Sigmoid colon (tissue), 7 donors: ENCODE data around the gene MYO19. TPM values are rescaled to one million over a fixed set of nuclear protein-coding genes. Genes with fewer than 3 reads are reported as not detected.

ENCODE experiments used
- DNase-seq: peaks from one replicate; pipeline ENCODE4 v3.0.0-alpha.2; 2019
- H3K27ac ChIP-seq, 4 donors: fragments of 200-600 bp; sonication (generic); one replicate each; pipeline ENCODE4 v1.5.1; 2016 to 2019; ENCODE audit warnings: mild to moderate bottlenecking in 1 of 4
- H3K27me3 ChIP-seq, 3 donors: fragments of 200-600 bp; sonication (generic); one replicate each; pipeline ENCODE4 v1.5.1; 2019; ENCODE audit warnings: mild to moderate bottlenecking in 1 of 3
- H3K36me3 ChIP-seq, 4 donors: fragments of 200-600 bp; sonication (generic); one replicate each; pipeline ENCODE4 v1.5.1; 2016 to 2019
- H3K4me1 ChIP-seq, 4 donors: fragments of 200-600 bp; sonication (generic); one replicate each; pipeline ENCODE4 v1.5.1; 2017 to 2019
- H3K4me3 ChIP-seq, 4 donors: fragments of 200-600 bp; sonication (generic); one replicate each; pipeline ENCODE4 v1.5.1; 2017 to 2019; ENCODE audit warnings: mild to moderate bottlenecking in 2 of 4, moderate library complexity in 1 of 4
- H3K9me3 ChIP-seq, 4 donors: fragments of 200-600 bp in 3 of 4; sonication (generic) in 3 of 4; one replicate each; pipeline versions ENCODE4 v1.5.1 to v1.6.1; 2013 to 2019
- EP300 ChIP-seq, 4 donors: sonication (generic); formaldehyde crosslinking; IDR thresholded peaks; one replicate each; pipeline ENCODE4 v1.6.1; 2017; ENCODE audit warnings: antibody characterized with exemption in 4 of 4
- POLR2A ChIP-seq, 2 donors: fragments of 450-650 bp; IDR thresholded peaks; one replicate each; pipeline ENCODE4 v1.6.1; 2016; ENCODE audit warnings: antibody characterized with exemption in 2 of 2, mild to moderate bottlenecking in 2 of 2, moderate library complexity in 2 of 2
- POLR2AphosphoS5 ChIP-seq, 4 donors: sonication (generic); formaldehyde crosslinking; IDR thresholded peaks; one replicate each; pipeline ENCODE4 v1.6.1; 2017; ENCODE audit warnings: antibody characterized with exemption in 4 of 4
- WGBS, 2 donors: extraction: QIAGEN DNeasy Blood & Tissue Kit; methylation state at CpG; one replicate each; pipeline ENCODE4 v1.1.7; 2013; 5-methylcytosine and 5-hydroxymethylcytosine counted together
- intact Hi-C: fragments of 100-400 bp; cut with DNase I; formaldehyde crosslinking; loops from one replicate; pipeline ENCODE4 v1.15.1; 2023
- polyA plus RNA-seq, 3 donors: library from polyadenylated mRNA; stranded (reverse); fragments of 200-250 nt; gene quantifications; one replicate each; pipeline ENCODE4 v1.2.3, GENCODE V29; 2013
- total RNA-seq, 4 donors: library from RNA; depleted of rRNA; stranded (reverse); fragments of >200 nt; gene quantifications; one replicate each; pipeline ENCODE4 v1.1.0, GENCODE V29; 2016
- TF ChIP-seq, protein P1 (sequence below), 4 experiments: fragments of 450-650 bp in 3 of 4; fragments of 200-600 bp in 1 of 4; IDR thresholded peaks; one replicate each; pipeline ENCODE4 v1.5.1; 2016 to 2019; ENCODE audit warnings: antibody characterized with exemption in 4 of 4, mild to moderate bottlenecking in 3 of 4, moderate library complexity in 2 of 4
- donor health status: healthy with polysubstance abuse.
- donor health status: Bipolar disorder and iron deficiency.
- donor health status: healthy.

MYO19 gene
- total and polyA plus RNA-seq, 7 donors = 19.2 to 67.2 (median 57.8) TPM

DNA sequence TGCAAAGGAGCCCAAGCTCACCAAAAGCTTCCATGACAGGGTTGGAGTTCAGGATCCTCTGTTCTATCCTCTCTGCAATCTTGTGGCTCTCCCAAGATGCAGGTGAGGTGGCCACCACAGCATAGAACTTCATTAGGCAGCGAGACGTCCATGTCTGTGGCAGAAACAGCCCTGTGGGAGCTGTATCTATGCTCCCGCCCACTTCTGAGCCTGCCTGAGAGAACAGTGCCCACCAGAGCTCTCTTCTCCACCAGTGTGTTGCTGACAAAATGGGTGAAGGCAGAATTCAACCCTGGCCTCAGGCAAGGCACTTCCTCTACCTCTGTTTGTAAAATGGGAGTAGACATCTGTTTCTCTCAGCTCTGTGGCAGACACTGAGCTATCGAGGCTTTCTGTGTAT is 18.8 kb downstream of the MYO19 start:
- WGBS, 2 donors = 88 to 89% methylated on average over 4 of the region's 4 CpGs
- TF ChIP-seq POLR2A (IDR thresholded peaks at IDR 0.05) (no peak), EP300 (IDR thresholded peaks at IDR 0.05) (no peak), POLR2AphosphoS5 (IDR thresholded peaks at IDR 0.05) (no peak)
- TF ChIP-seq, protein P1, sequence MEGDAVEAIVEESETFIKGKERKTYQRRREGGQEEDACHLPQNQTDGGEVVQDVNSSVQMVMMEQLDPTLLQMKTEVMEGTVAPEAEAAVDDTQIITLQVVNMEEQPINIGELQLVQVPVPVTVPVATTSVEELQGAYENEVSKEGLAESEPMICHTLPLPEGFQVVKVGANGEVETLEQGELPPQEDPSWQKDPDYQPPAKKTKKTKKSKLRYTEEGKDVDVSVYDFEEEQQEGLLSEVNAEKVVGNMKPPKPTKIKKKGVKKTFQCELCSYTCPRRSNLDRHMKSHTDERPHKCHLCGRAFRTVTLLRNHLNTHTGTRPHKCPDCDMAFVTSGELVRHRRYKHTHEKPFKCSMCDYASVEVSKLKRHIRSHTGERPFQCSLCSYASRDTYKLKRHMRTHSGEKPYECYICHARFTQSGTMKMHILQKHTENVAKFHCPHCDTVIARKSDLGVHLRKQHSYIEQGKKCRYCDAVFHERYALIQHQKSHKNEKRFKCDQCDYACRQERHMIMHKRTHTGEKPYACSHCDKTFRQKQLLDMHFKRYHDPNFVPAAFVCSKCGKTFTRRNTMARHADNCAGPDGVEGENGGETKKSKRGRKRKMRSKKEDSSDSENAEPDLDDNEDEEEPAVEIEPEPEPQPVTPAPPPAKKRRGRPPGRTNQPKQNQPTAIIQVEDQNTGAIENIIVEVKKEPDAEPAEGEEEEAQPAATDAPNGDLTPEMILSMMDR (IDR thresholded peaks at IDR 0.05) = no peak
- intact Hi-C loops = no loop called here

DNA sequence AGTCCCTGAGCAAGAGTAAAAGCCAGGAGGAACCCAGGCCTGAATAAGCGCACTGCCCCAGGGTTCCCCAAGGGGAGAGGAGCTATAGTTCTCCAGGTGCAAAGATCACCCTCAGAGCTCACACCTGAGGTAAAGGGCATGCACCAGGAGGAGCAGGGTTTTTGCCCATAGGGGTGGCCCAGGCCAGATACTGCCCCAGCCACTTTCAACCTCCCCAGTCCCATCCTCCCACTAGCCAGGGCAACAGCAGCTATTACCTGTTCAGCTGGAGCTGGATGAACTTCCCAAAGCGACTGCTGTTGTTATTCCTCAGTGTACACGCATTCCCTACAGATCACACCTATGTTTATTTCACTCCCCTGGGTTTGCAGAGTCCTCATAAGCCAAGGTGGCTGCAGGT is 19.8 kb downstream of the MYO19 start:
- DNase-seq = no peak
- Histone ChIP-seq H3K27me3 (no peaks in the 10 kb centered on the region), H3K9me3 (no peaks in the 10 kb centered on the region), H3K4me3 (no peak overlapping the region), H3K27ac (no peak overlapping the region), H3K36me3 (peaks cover 0 to 47% (median 4%) of the 10 kb centered on the region in 4 donors), H3K4me1 (no peaks in the 10 kb centered on the region)
- intact Hi-C loops = no loop called here
- 92 to 95% methylated on average over 3 of the region's 3 CpGs for WGBS, 2 donors
- TF ChIP-seq POLR2AphosphoS5 (IDR thresholded peaks at IDR 0.05) (no peak), POLR2A (IDR thresholded peaks at IDR 0.05) (no peak), EP300 (IDR thresholded peaks at IDR 0.05) (no peak)
- TF ChIP-seq, protein P1 (IDR thresholded peaks at IDR 0.05) = no peak

More for the DNA sequence above, 18.8 kb downstream of the MYO19 start:
- H3K27me3 ChIP-seq = no peaks in the 10 kb centered on the region
- no peak overlapping the region for H3K4me3 ChIP-seq
- H3K9me3 ChIP-seq = no peaks in the 10 kb centered on the region
- peaks cover 0 to 50% (median 2%) of the 10 kb centered on the region in 4 donors for H3K36me3 ChIP-seq
- H3K27ac ChIP-seq = no peak overlapping the region
- DNase-seq = no peak
- H3K4me1 ChIP-seq = no peaks in the 10 kb centered on the region

DNA sequence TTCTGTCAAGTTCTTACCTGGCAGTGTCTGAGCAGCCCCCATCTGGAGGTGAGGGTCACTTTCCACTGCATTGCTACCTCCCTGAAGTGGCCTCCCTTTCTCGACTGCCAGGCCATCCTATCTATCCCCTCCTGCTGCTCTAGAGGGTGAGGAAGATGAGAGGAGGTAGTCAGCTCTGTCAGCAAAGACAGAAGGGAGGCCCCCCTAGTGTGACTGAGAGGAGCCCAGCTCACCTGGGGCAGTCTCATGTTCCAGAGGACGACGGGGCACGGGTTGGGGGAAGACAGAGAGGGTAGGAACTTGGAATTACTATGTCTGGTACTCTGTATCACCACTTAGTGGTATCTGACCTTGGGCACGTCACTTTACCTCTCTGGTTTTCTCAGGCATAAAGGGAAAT is 22.0 kb downstream of the MYO19 start:
- intact Hi-C loops = no loop called here
- no peak overlapping the region for H3K4me3 ChIP-seq
- no peaks in the 10 kb centered on the region for H3K4me1 ChIP-seq
- no peak overlapping the region for H3K27ac ChIP-seq
- WGBS, 2 donors = 94% methylated on average over 5 of the region's 5 CpGs
- no peaks in the 10 kb centered on the region for H3K27me3 ChIP-seq
- TF ChIP-seq, protein P1 (IDR thresholded peaks at IDR 0.05) = no peak
- no peaks in the 10 kb centered on the region for H3K9me3 ChIP-seq
- no peak for DNase-seq
- H3K36me3 ChIP-seq = peaks cover 0 to 47% (median 4%) of the 10 kb centered on the region in 4 donors

DNA sequence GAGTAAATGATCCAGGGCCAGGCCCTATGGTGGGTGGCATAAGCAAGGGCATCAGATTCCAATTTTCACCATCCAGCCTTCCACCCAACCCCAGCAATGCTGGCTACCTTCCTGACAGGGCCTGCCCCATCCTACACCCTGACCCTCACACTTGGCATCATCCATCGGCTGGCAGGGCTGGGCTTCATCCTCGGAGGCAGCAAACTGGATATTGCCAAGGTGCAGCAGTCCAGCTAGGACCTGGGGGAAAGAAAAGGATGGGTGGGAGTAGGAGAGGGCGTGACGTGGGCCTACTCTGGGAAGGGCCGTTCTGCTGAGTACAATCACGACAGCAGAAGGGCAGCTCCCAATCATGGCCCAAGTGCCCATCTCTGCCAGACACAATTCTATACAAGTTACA is 23.5 kb downstream of the MYO19 start:
- TF ChIP-seq POLR2AphosphoS5 (IDR thresholded peaks at IDR 0.05) (no peak), POLR2A (IDR thresholded peaks at IDR 0.05) (no peak), EP300 (IDR thresholded peaks at IDR 0.05) (no peak)
- TF ChIP-seq, protein P1 (IDR thresholded peaks at IDR 0.05) = no peak

DNA sequence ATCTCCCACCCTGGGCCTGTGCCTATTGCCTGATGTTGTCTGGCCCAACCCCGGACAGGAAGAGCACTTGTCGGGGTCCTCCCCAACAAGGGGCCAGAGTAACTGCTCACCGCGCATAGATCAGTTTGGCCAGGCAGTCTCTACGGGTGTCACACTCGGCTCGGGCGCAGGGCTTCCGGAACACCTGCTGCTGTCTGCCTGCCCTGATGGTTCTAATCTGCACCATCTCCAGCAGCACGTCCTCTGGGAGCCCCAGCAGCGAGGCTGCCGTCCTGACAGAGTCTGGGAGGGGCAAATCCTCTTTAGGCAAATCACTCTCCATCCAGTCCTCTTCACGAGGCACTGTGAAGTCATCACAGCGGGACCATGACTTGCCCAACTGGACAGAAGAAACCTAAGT is 24.0 kb downstream of the MYO19 start:
- intact Hi-C loops = no loop called here
- Histone ChIP-seq H3K4me3 (no peak overlapping the region), H3K27me3 (no peaks in the 10 kb centered on the region), H3K4me1 (no peaks in the 10 kb centered on the region), H3K36me3 (peaks cover 0 to 58% (median 8%) of the 10 kb centered on the region in 4 donors), H3K27ac (no peak overlapping the region), H3K9me3 (no peaks in the 10 kb centered on the region)
- 92% methylated on average over 14 of the region's 14 CpGs for WGBS, 2 donors
- no peak for TF ChIP-seq EP300 (IDR thresholded peaks at IDR 0.05)
- TF ChIP-seq POLR2A (IDR thresholded peaks at IDR 0.05) = no peak
- TF ChIP-seq, protein P1 (IDR thresholded peaks at IDR 0.05) = no peak
- TF ChIP-seq POLR2AphosphoS5 (IDR thresholded peaks at IDR 0.05) = no peak
- no peak for DNase-seq

More for the DNA sequence above, 23.5 kb downstream of the MYO19 start:
- H3K27ac ChIP-seq = no peak overlapping the region
- no peaks in the 10 kb centered on the region for H3K4me1 ChIP-seq
- no peak overlapping the region for H3K4me3 ChIP-seq
- intact Hi-C loops = no loop called here
- H3K27me3 ChIP-seq = no peaks in the 10 kb centered on the region
- H3K36me3 ChIP-seq = peaks cover 0 to 58% (median 8%) of the 10 kb centered on the region in 4 donors
- no peaks in the 10 kb centered on the region for H3K9me3 ChIP-seq
- DNase-seq = no peak
- WGBS, 2 donors = 95% methylated on average over 6 of the region's 6 CpGs
